Choroid plexus epithelial cell (primary cell): ENCODE results near the gene FAM163B.

Source experiments
- DNase-seq: peaks from one replicate; pipeline ENCODE4 v3.0.0-alpha.2; 2010; ENCODE audit warnings: low read depth
- H3K4me3 ChIP-seq: 2 replicates; pipeline ENCODE4 v1.5.1; 2011; ENCODE audit warnings: low read depth, mild to moderate bottlenecking, control low read depth, low read length, moderate library complexity
- TF ChIP-seq, protein P1 (sequence below): conservative IDR thresholded peaks from 2 replicates; pipeline ENCODE4 v1.5.1; 2011; ENCODE audit warnings: low read depth, mild to moderate bottlenecking, control low read depth, inconsistent platforms, low read length, moderate library complexity

Gene FAM163B

DNA sequence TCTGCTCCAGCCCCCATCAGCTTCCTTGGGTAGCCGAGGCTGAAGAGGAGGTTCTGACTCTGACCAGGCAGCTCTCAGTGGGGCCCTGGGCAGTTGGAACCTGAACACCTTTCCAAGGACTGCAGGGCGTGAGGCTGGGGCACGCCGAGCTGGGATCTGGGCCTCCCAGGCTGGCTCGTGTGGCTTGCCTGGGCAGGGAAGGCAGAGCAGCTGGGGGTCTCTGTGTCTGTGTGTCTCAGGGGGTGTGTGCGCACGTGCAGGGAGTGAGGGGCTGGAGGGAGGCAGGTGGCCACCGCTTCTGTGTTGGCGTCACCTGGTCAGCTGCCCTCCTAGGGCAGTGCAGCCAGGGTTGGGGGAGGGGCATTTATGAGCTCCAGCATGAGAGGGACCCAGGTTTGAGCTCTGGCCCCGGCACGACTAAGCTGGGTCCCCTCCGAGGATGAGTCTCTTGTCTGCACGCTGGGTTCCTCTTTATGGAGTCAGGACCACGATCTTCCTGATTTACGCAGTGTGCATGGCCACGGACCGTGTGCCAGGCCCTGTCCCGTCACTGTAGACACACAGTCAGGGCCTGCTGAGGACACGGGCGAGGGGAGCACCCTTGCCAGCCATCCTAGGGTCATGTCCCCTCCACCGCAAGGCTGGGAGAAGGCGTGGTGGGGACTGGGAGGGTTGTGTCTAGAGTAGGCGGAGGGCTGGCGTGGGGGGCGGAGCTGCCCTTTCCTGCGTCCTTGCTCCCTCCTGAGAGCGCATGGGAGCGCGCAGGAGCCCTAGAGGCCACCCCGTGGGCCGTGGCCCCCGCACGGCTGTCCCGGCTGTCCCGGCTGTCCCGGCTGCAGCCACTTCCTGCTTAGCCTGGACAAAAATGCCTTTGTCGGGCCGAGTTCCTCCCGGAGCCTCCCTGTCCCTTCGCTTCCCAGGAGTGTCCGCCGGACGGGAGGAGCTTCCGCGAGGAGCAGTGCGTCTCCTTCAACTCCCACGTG, 70.0 kb downstream of the FAM163B start:
- TF ChIP-seq, protein P1, sequence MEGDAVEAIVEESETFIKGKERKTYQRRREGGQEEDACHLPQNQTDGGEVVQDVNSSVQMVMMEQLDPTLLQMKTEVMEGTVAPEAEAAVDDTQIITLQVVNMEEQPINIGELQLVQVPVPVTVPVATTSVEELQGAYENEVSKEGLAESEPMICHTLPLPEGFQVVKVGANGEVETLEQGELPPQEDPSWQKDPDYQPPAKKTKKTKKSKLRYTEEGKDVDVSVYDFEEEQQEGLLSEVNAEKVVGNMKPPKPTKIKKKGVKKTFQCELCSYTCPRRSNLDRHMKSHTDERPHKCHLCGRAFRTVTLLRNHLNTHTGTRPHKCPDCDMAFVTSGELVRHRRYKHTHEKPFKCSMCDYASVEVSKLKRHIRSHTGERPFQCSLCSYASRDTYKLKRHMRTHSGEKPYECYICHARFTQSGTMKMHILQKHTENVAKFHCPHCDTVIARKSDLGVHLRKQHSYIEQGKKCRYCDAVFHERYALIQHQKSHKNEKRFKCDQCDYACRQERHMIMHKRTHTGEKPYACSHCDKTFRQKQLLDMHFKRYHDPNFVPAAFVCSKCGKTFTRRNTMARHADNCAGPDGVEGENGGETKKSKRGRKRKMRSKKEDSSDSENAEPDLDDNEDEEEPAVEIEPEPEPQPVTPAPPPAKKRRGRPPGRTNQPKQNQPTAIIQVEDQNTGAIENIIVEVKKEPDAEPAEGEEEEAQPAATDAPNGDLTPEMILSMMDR = no peak
- H3K4me3 ChIP-seq = no peak overlapping the region

DNA sequence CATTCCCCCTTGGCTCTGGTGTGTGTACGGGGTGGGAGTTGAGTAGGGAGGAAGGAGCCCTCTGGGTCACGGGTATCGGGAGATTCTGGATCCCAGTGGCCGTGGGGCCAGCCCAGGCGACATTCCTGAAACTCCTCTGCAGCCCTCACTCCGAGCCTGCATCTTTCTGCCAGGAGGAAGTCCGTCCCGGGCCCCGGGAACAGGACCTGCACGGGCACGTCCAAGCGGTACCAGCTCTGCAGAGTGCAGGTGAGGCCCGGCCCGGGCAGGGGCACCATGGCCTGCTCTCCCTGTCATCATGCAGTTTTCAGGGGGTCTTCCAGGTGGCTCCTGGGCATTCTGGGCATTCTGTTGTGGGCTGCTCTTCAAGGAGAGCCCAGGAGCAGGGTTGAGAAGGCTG, 71.0 kb downstream of the FAM163B start:
- TF ChIP-seq, protein P1 = no peak
- H3K4me3 ChIP-seq = no peak overlapping the region
- no peak for DNase-seq

More for the DNA sequence above, 70.0 kb downstream of the FAM163B start:
- no peak for DNase-seq

DNA sequence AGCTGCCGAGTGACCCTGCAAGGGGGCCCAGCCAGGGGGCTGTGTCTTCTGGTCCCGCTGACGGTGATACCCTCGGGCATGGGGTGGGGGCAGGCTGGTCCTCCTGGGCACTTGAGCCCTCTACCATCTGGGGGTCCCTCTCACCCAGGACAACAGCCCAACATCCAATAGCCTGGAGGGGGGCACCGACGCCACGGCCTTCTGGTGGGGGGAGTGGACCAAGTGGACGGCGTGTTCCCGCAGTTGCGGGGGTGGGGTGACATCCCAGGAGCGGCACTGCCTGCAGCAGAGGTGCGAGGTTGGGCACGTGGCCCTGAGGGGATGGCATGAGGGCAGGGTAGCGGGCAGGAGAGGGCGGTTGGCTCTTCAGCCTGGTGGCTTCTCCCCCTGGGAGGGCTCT, 71.9 kb downstream of the FAM163B start:
- DNase-seq = no peak
- TF ChIP-seq, protein P1 = no peak
- no peak overlapping the region for H3K4me3 ChIP-seq

DNA sequence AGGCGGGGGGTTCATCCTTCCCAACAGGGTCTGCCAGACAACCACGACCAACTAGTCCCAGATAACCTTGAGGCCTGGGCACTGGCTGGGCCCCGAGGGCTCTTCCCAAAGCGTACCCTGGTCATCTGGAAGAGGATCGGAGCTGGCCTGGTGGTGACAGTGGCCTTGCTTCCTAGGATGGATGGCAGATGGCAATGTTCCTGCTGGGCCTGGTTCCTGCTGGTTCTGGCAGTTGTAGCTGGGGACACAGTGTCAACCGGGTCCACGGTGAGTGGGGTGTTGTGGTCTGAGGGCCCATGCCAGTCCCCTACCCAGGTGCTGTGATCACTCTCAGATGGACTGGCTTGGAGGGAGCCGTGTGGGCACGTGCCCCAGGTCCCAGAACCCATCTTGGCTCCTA, 72.7 kb downstream of the FAM163B start:
- DNase-seq = no peak
- TF ChIP-seq, protein P1 = no peak
- H3K4me3 ChIP-seq = no peak overlapping the region

DNA sequence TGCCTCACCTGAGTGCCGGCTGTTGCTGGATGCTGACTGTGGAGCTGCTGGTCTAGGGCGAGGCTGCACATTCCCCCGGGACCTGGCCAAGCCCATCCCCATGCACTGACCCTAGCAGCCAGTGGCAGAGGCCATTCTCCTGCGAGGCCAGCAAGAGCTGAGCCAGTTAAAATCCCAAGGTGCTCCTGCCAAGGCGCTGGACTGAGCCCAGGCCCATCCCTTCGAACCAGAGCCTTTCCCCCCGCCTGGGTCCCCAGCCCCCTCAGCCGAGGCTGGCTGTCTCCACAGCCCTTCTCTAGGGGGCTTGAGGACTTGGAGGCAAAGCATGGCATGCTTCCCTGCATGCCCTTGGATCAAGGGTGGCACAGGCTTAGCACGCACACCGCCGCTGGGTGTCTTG, 73.1 kb downstream of the FAM163B start:
- no peak for DNase-seq
- TF ChIP-seq, protein P1 = no peak
- H3K4me3 ChIP-seq = no peak overlapping the region

DNA sequence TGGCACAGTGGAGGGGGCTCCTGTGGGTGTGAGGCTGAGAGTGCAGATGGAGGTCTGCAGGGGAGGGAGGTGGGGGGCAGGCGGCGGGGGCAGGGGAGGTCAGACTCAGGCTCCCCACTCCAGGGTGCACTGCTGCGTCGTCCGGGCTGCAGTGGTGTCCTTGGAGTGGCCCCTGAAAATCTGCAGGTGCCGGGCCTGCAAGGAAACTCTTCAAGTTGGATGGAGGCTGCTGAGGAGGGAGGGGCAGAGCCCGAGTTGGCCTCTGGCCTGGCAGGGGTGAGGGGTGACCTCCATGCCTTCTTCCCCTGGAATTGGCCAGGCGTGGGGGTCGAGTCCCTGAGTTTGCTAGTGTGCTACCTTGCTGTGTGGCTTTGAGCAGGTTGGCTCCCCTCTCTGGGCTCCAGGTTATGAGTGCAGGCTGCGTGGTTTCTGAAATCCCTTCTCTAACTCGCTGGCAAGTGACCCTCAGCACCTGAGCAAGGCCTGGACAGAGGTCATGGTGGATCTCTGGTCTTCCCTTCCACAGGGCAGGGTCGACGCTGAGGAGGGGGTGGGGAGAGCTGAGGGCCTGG, 73.8 kb downstream of the FAM163B start:
- TF ChIP-seq, protein P1 = no peak
- no peak overlapping the region for H3K4me3 ChIP-seq
- no peak for DNase-seq
